IPS-NIHi7 (cell line): ENCODE results near the gene WASHC1.
"Not testable (repeated sequence)": the region's sequence is repeated elsewhere in the genome, so short reads cannot be mapped to it uniquely, and the experiment has no call there.

Experiments
- DNase-seq: peaks from one replicate; pipeline ENCODE4 v3.0.0; 2012; ENCODE audit warnings: mixed read lengths; ENCODE audit errors: extremely low spot score

WASHC1 gene, protein sequence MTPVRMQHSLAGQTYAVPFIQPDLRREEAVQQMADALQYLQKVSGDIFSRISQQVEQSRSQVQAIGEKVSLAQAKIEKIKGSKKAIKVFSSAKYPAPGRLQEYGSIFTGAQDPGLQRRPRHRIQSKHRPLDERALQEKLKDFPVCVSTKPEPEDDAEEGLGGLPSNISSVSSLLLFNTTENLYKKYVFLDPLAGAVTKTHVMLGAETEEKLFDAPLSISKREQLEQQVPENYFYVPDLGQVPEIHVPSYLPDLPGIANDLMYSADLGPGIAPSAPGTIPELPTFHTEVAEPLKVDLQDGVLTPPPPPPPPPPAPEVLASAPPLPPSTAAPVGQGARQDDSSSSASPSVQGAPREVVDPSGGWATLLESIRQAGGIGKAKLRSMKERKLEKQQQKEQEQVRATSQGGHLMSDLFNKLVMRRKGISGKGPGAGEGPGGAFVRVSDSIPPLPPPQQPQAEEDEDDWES

DNA sequence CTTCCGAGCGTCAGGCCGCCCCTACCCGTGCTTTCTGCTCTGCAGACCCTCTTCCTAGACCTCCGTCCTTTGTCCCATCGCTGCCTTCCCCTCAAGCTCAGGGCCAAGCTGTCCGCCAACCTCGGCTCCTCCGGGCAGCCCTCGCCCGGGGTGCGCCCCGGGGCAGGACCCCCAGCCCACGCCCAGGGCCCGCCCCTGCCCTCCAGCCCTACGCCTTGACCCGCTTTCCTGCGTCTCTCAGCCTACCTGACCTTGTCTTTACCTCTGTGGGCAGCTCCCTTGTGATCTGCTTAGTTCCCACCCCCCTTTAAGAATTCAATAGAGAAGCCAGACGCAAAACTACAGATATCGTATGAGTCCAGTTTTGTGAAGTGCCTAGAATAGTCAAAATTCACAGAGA is at the start of gene WASHC1:
Gene WASHC1 (minus strand): TSS at position 101 of the 400 bp plus-strand sequence. CDS start 4,457 bp downstream, outside the sequence.
- not testable (repeated sequence) for DNase-seq

DNA sequence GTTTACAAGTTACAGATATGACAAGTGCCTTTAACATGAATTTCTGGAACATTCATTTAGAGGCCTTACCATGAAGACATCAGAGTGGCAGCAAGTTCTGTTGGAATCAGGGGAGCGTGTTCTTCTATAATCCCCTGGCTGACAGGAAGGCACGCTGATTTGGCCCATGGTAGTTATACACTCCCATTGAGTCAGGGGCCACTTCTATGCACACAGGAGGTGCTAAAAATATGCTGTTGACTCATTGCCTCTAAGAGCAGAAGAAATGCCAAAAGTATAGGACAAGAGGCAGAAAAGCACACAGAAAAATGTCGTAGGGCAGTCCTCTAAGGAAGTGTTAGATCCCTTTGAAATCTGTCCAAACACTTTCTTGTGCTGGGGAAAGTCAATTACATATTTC is 49.1 kb upstream of the WASHC1 start:
- not testable (repeated sequence) for DNase-seq

DNA sequence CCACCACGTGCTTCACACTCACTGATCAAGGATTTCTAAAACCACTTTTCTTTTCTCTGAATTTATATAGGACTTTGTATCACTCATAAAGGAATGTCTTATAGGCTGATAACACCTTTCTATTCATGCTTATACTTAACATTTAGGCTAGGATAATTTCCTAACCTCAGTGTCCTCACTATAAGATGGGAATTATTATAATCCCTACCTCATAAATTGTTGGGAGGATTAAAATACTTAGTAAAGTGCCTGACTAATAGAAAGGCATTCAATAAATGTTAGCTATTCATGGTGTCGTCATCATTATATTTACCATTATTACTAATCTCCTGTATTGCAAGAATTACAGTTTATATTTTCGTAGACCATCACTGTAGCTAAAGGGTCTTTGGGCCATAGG is 47.1 kb upstream of the WASHC1 start:
- not testable (repeated sequence) for DNase-seq

DNA sequence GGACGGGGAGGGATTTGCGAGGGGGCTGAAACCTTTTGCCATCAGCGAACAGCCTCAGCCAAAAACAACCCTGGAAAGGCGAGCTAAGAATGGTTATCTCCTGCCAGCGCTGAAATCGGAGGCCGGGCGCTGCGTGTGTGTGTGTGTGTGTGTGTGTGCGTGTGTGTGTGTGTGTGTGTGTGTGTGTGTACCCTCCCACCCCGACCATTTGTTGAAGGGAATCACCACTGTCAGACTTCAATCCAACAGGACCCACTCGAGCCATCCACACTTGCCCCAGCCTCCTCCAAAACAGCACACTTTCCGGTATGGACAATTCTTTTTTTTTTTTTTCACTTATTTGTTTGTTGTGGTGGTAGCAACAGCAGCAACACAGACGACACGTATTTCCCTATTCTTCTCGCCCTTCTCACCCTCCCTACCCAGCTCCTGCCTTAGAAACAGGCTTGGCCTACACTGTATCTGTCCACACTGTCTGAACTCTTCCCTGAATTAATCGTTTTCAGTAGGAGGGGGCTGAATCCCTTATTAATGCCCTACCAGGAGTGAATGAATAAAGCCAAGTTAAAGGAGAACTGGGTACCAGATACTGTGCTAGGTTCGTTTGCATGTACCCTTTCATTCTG is 44.8 kb upstream of the WASHC1 start:
- DNase-seq = not testable (repeated sequence)

DNA sequence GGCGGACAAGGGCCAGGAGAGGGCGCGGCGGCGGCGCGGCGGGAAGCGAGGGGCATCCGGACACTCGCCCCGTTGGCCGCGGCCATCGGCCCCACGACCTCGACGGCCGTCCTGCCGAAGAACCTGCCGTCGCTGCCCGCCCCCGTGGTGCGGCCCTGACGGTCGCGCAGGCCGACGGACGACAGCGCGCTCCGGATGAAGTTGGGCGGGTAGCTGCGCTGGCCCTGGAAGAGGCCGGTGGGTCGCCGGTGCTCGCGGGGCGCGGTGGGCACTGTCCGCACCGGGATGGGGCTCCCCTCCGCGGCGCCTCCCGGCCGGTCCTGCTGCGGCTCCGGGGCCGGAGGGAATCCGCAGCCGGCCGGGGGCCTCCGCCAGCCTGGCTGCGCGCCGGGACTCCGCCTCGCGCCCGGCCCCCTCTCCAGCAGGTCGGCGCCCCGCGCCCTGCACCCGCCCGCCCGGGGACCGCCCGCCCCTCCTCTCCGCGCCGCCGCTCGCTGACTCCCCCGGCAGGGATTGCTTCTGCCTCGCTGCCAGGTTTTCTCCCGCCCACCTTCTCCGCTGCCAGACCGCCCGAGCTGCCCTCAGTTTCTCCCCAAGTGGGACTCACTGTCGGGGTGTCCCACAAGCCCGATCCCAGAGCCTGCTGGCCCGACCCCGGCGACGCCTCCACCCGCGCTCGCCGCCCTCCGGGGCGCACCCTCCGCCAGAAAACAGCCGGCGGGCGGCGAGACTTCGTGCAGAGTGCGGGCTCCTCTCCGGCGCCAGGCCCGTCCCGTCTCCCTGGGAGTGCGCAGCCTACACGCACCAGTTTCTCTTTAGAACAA is 44.0 kb upstream of the WASHC1 start:
- DNase-seq = peak; percentile 28

DNA sequence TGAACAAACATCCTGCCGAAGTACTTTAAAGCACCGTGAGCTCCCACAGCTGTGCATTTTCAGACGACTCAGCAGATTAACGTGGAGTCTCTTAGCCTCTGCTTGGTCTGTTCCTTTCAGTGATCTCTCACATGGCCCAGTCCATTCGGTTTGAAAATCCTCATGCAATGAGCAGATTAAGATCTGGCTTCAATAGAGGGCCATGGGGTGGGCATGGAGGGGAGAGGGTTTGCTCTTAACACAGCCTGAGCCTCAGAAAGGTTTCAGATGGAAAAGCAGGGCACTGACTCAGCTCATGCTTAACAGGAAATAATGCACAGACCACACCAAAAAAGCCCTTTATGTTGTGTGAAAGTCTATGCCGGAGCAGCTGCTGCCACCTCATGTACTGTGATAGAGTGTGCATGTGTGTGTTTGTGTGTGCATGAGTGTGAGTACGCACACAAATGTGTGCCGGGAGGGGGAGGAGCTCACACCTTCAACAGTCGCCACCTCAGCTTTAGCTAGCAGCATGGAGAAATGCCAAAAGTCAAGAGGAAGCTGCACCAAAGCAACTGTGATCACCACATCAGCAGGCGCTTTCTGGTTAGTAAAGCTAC is 33.9 kb upstream of the WASHC1 start:
- not testable (repeated sequence) for DNase-seq

DNA sequence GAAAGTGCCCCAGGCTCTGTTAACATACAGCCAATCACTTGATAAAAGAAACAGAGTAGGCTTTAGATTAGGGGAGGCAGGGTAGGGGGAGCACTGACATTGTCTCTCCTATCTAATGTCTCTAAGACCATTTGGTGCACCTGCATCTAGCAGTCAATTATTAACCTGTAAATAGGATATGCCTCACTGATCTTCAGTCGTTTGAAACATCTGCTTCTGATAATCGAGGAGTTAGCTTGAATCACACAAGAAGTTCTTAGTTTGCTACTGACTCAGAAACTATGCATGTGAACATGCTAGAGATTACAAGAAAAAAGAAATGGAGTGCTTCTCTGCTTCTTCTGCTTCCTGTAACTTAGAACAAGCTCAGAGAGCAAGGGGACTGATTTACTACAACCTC is 23.4 kb upstream of the WASHC1 start:
- not testable (repeated sequence) for DNase-seq

DNA sequence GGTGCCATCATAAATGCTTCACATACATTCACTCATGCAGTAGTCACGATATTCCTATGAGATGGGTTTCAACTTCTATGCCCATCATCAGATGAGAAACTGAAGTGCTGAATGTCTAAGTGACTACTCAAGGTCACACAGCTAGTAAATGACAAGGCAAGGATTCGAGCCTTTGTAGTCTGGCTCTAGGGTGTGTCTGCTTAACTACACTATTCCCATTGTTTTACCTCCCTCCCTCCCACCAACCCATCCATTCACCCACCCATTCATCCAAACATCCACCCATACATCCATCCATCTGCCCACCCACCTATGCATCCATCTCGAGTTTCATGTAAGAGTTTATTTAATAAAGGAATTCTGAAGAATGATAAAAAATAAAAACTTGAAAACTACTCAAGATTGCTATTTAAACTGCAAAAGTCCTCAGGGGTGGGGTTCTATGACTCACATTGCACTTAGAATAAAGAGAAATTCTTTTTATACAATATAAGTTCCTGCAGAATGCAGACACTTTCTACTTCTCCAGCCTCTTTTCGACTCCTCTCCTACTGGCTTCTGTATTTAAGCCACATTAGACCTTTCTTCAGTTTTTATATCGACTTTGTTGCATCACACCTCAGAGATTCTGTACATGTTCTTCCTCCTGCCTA is 19.1 kb upstream of the WASHC1 start:
- DNase-seq = not testable (repeated sequence)

DNA sequence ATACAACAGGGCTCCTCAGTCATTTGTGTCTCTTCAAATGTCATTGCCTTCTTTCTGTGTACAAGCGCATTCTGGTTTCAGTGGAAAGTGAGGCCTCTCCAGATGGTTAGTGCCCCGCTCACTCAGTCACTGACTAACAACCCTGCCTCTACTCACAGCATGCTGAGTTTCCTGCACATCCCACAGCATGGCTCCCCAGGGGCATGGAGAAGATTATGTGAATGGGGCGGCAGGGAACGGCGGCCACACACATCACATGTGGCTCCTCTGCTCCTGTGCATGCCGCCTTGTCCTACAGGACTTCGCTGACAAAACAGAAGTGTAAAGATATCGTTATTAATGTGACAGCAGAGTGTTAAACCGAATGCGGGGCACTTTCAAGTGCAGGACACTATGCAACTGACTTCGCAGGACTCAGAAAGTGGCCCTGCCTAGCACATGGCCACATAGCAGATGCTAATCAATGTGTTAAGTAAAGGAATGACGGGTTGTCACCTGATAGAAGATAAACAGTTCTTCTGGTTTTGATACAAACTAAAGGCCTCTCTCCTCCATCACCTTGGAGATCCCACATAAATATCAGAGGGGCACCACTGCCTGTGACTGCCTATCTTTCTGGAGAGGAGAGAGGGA is 17.5 kb upstream of the WASHC1 start:
- DNase-seq = not testable (repeated sequence)

DNA sequence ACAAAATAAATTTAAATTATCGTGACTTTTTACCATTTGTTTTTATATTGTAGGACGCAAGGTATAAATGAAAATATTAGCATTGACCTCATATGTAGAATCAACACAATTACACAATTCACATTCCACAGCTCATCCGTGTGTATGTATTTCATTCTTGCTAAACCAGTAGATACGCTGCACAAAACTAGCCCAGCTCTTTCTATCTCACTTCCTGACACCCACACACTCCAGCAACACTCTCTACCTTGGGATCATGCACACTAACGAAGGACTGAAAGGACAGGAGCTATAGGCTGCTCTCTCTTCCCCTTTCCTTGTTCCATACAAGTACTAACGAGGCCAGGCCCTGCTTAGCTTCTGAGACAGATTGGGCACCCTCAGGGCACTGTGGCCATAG is 16.9 kb upstream of the WASHC1 start:
- DNase-seq = not testable (repeated sequence)

DNA sequence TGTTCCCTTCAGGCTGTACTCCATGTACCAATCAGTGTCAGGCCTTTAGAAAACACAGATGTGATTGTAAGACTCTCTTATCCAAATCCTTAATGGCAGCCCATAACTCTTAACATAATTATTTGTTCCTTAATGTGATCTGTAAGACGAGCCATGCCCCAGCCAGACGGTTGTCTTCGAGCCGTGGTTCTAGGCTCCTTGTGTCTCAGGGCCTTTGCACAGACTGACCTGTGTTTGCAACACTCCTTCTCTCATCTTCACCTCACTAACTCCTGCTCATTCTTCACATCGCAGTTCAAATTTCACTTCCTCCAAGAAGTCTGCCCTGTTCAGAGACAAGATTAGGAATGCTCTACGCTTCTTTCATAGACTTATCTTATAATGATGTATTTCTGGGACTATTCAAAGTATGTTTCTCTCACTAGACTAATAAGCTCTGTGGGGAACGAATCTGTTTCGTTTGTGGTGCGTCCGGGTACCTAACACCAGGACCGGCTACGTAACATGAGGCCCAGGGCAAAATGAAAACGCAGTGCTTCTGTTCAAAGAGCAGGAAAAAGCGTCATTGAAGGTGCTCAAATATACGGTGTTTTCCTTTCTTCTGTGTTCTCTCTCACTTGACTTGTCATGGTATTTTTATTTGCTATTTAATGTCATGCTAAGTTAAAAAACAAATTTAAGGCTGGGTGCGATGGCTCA is 16.1 kb upstream of the WASHC1 start:
- not testable (repeated sequence) for DNase-seq

DNA sequence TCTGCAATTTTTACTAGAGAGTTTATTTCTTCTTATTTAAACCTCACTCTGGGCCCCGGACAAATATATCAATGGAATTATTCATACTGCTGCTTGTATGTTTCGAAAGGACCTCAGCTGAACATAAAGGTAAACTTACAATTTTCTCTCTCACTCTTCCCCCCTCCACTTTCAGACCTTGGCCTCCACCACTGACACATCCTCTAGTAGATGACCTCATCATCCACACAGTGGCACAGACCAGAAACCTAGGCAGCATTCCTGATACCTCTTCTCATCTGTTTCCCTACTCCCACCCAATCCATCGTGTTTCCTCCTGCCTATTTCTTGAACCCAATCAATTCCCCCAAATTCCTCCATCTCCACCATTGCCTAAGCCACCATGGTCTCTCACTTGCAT is 15.2 kb upstream of the WASHC1 start:
- not testable (repeated sequence) for DNase-seq

DNA sequence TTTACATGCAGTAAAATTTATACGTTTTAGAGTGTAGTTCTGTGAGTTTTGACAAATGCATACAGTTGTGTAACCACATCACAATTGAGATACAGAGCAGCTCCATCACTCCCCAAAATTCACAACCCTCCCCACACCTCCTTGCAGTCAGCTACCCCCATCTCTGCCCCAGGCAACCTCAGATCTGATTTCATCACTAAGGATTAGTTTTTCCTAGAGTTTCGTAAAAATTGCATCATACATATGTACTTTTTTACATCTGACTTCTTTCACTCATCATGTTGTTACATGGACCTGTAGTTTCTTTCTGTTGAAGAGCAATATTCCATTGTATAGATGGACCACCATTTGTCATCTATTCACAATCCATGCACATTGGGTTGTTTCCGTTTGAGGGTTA is 14.4 kb upstream of the WASHC1 start:
- DNase-seq = not testable (repeated sequence)

DNA sequence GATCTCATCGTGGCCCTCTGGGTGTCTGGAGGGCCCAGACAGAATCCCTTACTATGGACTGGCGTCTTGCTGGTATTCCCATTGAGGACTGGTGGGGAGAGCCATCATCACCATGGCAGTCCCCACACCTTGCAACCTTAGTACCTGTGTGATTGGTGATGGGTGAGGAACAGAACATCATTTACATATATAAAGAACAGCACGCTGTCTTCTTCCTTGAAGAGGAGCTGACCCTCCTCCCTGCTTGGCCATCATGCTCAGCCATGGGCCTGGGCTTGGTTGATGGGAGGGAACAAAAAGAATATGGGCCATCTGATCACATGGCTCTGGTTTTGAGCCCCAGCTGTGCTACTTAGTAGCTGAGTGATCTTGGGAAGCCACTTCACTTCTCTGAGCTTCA is 13.9 kb upstream of the WASHC1 start:
- DNase-seq = not testable (repeated sequence)

DNA sequence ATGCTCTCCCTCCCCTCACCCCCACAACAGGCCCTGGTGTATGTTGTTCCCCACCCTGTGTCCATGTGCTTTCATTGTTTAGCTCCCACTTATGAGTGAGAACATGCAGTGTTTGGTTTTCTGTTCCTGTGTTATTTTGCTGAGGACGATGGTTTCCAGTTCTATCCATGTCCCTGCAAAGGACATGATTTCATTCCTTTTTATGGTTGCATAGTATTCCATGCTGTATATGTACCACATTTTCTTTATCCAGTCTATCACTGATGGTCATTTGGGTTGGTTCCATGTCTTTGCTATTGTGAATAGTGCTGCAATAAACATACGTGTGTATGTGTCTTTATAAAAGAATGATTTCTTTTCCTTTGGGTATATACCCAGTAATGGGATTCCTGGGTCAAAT is 12.6 kb upstream of the WASHC1 start:
- not testable (repeated sequence) for DNase-seq

DNA sequence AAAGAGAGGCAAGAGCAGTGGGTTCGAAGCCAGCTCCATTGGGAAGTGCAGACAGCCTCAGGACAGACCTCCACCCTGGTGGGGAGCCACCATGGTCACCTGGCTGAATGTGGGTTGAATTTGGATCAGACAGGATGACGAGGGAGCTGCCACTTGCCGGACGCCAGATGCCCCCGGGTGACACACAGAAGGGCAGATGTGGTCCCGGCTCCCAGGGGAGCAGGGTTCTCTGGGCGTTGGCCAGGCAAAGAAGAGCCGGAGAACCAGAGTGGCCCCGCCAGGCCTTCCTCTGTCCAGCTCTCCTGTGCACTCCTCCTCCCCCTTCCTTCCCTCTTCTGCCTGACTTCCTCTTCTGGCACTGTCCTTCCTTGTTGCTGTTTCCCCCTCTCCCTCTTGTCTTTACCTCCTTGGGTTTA is 12.0 kb upstream of the WASHC1 start:
- DNase-seq = not testable (repeated sequence)

DNA sequence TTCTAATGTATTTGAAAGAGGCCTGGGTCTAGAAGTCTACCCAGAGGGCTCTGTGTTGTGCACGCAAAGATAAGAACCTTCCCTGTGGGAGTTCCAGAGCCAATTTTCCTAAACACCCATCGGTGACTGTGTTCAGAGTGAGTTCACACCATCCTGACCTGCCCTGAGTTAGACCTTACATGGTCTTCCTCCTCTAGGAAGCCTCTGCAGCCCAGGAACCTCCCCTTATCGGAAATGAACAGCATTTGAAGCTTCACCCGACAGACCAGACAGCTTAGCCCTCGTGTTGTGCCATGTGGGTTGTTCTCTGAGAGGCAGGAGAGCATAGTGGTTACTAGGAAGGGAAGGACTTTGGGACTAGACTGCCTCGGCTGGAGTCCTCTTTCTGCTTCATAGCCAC is 3.1 kb upstream of the WASHC1 start:
- DNase-seq = not testable (repeated sequence)

DNA sequence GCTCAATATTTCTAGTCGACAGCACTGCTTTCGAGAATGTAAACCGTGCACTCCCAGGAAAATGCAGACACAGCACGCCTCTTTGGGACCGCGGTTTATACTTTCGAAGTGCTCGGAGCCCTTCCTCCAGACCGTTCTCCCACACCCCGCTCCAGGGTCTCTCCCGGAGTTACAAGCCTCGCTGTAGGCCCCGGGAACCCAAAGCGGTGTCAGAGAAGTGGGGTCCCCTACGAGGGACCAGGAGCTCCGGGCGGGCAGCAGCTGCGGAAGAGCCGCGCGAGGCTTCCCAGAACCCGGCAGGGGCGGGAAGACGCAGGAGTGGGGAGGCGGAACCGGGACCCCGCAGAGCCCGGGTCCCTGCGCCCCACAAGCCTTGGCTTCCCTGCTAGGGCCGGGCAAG is 481 bp downstream of the WASHC1 start:
- not testable (repeated sequence) for DNase-seq

DNA sequence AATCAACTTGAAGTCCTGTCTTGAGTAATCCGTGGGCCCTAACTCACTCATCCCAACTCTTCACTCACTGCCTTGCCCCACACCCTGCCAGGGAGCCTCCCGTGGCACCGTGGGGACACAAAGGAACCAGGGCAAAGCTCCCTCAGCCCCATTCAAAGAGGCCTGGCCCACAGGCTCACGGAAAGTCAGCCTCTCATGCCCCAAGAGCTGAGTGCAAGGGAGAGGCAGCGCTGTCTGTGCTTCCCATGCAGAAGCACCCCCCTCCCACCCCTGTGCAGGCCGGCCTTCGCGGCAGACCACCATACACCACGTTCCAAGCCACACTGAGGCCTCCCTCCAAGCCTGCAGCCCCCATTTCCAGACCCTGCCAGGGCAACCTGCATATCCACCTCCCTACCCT is 7.6 kb downstream of the WASHC1 start:
- not testable (repeated sequence) for DNase-seq

DNA sequence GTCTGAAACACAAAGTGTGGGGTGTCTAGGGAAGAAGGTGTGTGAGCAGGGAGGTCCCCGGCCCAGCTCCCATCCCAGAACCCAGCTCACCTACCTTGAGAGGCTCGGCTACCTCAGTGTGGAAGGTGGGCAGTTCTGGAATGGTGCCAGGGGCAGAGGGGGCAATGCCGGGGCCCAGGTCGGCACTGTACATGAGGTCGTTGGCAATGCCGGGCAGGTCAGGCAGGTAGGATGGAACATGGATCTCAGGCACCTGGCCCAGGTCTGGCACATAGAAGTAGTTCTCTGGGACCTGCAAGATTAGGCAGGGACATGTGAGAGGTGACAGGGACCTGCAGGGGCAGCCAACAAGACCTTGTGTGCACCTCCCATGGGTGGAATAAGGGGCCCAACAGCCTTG is 12.4 kb downstream of the WASHC1 start:
- not testable (repeated sequence) for DNase-seq
